Lower lobe of right lung (tissue), 2 donors: ENCODE data around the gene MEF2B. TPM values are rescaled to one million over a fixed set of nuclear protein-coding genes. Genes with fewer than 3 reads are reported as not detected.
A peak's percentile ranks its signal among the peaks of the same experiment; 100 is the strongest.
"Not testable (repeated sequence)": the region's sequence is repeated elsewhere in the genome, so short reads cannot be mapped to it uniquely, and the experiment has no call there.

Source experiments
- ATAC-seq, 2 donors: fragments of 200-7000 bp; cut with Tn5 transposase; one replicate each; pipeline ENCODE4 v1.9.1; 2020 to 2022; ENCODE audit warnings: mild to moderate bottlenecking in 2 of 2, moderate library complexity in 2 of 2
- DNase-seq: peaks from one replicate; pipeline ENCODE4 v3.0.0-alpha.2; 2020
- H3K27ac ChIP-seq: fragments of 200-600 bp; one replicate; pipeline ENCODE4 v1.8.0; 2022
- H3K27me3 ChIP-seq: fragments of 200-600 bp; one replicate; pipeline ENCODE4 v1.8.0; 2022; ENCODE audit warnings: low read depth
- H3K36me3 ChIP-seq: fragments of 200-600 bp; one replicate; pipeline ENCODE4 v1.8.0; 2022; ENCODE audit warnings: mild to moderate bottlenecking
- H3K4me1 ChIP-seq: fragments of 200-600 bp; one replicate; pipeline ENCODE4 v1.8.0; 2022
- H3K4me3 ChIP-seq: fragments of 200-600 bp; one replicate; pipeline ENCODE4 v1.8.0; 2022; ENCODE audit warnings: mild to moderate bottlenecking
- H3K9me3 ChIP-seq: fragments of 200-600 bp; one replicate; pipeline ENCODE4 v1.8.0; 2022
- intact Hi-C: fragments of 100-400 bp; cut with DNase I; formaldehyde crosslinking; loops from one replicate; pipeline ENCODE4 v1.11.0; 2022
- total RNA-seq: library from RNA; stranded (reverse); fragmentation: NEBNext Ultra II Directional; extraction: Animal tissue kit (Norgen Biotek cat#: 25700); gene quantifications from one replicate; pipeline ENCODE4 v1.2.1, GENCODE V29; 2021
- TF ChIP-seq, protein P1 (sequence below): fragments of 200-600 bp; IDR thresholded peaks from one replicate; pipeline ENCODE4 v1.8.0; 2022; ENCODE audit warnings: antibody characterized with exemption, mild to moderate bottlenecking
- donor health status: DM: no; HTN: yes; CAD: no; lungs with severe emphysema.

The MEF2B gene
- total RNA-seq, 1 donor from 2014 or later, result 2.7 TPM

DNA sequence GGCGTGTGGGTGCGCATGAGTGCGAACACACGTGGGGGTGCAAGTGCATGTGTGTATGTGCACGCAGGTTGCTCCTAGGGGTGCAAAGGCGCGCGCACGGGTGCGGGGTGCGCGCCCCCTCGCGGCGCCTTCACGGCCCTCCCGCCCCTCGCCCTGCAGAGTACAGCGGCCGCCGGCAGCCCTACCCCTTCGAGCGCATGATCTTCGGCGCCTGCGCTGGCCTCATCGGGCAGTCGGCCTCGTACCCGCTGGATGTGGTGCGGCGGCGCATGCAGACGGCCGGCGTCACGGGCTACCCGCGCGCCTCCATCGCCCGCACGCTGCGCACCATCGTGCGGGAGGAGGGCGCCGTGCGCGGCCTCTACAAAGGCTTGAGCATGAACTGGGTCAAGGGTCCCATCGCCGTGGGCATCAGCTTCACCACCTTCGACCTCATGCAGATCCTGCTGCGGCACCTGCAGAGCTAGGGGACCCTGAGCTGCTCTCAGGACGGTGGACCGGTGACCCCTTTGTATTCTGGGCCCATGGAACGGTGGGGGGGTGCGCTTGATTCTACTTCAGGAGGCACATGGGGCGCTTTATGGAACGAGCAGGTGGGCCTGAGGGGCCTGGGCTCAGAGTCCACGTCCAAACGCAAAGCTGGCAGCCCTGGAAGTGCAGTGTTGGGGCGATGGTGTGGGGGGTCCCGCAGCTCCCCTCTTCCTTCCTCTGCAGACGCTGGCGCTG is 59.5 kb downstream of the MEF2B start:
- peak; percentile 28 to 52 for ATAC-seq
- intact Hi-C loops, result no loop called here
- Histone ChIP-seq H3K27ac (no peak overlapping the region), H3K27me3 (no peaks in the 10 kb centered on the region), H3K4me1 (peaks cover 6% of the 10 kb centered on the region), H3K36me3 (no peaks in the 10 kb centered on the region), H3K4me3 (no peak overlapping the region), H3K9me3 (no peaks in the 10 kb centered on the region)
- TF ChIP-seq, protein P1, sequence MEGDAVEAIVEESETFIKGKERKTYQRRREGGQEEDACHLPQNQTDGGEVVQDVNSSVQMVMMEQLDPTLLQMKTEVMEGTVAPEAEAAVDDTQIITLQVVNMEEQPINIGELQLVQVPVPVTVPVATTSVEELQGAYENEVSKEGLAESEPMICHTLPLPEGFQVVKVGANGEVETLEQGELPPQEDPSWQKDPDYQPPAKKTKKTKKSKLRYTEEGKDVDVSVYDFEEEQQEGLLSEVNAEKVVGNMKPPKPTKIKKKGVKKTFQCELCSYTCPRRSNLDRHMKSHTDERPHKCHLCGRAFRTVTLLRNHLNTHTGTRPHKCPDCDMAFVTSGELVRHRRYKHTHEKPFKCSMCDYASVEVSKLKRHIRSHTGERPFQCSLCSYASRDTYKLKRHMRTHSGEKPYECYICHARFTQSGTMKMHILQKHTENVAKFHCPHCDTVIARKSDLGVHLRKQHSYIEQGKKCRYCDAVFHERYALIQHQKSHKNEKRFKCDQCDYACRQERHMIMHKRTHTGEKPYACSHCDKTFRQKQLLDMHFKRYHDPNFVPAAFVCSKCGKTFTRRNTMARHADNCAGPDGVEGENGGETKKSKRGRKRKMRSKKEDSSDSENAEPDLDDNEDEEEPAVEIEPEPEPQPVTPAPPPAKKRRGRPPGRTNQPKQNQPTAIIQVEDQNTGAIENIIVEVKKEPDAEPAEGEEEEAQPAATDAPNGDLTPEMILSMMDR, result peak; percentile 22
- no peak for DNase-seq

DNA sequence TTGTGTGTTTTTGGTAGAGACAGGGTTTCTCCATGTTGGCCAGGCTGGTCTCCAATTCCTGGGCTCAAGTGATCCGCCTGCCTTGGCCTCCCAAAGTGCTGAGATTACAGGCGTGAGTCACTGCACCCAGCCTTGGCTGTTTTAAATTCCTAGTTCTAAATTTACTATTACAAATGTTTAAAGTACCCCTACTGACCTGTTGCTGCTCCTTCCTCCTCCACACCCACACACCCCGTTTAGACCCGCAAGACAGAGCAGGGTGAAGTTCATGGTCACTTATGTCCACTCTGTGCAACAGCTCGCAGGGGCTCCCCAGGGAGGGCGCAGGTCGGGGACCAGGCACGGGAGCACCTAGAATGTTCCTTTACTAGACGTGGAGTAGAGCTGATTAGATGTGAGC is 60.5 kb downstream of the MEF2B start:
- H3K4me1 ChIP-seq, result peaks cover 6% of the 10 kb centered on the region
- no peak for DNase-seq
- no peaks in the 10 kb centered on the region for H3K9me3 ChIP-seq
- no peaks in the 10 kb centered on the region for H3K36me3 ChIP-seq
- no peak overlapping the region for H3K4me3 ChIP-seq
- intact Hi-C loops, result no loop called here
- TF ChIP-seq, protein P1, result no peak
- ATAC-seq, result no peak
- H3K27me3 ChIP-seq, result no peaks in the 10 kb centered on the region
- no peak overlapping the region for H3K27ac ChIP-seq

DNA sequence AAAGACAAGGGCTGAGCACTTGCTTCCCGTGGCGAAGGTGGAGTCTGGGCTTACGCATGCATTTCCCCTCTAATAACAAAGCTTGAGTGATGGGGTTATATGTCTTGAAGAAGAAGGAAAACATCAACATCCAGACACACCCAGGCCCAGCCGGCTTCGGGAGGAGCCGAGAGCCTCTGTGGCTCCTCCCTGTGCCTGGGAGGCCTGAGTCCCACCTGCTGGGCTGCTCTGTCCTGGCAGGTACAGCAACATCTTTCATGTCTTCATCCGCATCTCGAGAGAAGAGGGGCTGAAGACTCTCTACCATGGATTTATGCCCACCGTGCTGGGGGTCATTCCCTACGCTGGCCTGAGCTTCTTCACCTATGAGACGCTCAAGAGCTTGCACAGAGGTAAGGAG is 62.4 kb downstream of the MEF2B start:
- Histone ChIP-seq H3K4me3 (no peak overlapping the region), H3K9me3 (no peaks in the 10 kb centered on the region), H3K4me1 (peaks cover 6% of the 10 kb centered on the region), H3K36me3 (no peaks in the 10 kb centered on the region), H3K27ac (no peak overlapping the region), H3K27me3 (no peaks in the 10 kb centered on the region)
- no peak for DNase-seq
- ATAC-seq, result no peak
- TF ChIP-seq, protein P1, result no peak
- intact Hi-C loops, result no loop called here

DNA sequence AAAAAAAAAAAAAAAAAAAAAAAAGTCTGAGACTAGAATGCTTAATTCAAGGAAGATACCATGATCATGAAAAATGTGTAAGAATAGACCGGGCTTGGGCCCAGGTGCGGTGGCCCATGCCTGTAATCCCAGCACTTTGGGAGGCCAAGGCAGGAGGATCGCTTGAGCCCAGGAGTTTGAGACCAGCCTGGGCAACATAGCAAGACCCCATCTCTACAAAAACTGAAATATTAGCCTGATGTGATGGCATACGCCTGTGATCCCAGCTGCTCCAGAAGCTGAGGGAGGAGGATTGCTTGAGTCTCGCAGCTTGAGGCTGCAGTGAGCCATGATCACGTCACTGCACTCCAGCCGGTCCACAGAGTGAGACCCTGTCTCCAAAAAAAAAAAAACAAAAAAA is 63.1 kb downstream of the MEF2B start:
- H3K27ac ChIP-seq, H3K4me1 ChIP-seq, DNase-seq, H3K27me3 ChIP-seq, intact Hi-C loops, H3K4me3 ChIP-seq, H3K9me3 ChIP-seq, H3K36me3 ChIP-seq, ATAC-seq: not testable (repeated sequence)

DNA sequence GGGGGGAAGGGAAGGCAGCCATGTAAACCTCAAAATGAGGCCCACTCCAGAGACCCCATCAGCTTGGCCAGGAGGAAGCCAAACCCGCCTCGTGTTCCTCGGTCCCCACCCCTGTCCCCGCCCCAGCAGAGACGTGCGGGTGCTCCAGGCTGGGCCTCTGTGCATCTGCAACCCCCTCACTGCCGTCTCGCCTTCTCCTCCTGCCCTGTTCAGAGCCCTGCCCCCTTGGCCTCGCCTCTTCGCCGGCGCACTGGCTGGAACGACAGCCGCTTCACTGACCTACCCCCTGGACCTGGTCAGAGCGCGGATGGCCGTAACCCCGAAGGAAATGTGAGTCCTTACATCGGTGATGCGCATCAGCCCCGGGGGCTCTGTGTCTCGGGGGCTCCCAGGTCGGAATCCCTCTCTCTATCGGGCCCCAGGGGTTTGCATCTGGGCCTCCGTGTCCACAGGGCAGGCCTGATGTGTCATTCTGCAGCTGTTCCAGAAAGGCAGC is 64.0 kb downstream of the MEF2B start:
- no peaks in the 10 kb centered on the region for H3K27me3 ChIP-seq
- peaks cover 6% of the 10 kb centered on the region for H3K4me1 ChIP-seq
- TF ChIP-seq, protein P1, result no peak
- DNase-seq (no peak), ATAC-seq (peak in 1 of 2 donors; percentile 5)
- peaks cover 1% of the 10 kb centered on the region for H3K36me3 ChIP-seq
- no peak overlapping the region for H3K27ac ChIP-seq
- intact Hi-C loops, result no loop called here
- no peaks in the 10 kb centered on the region for H3K9me3 ChIP-seq
- peak overlapping the region; percentile 40 for H3K4me3 ChIP-seq

DNA sequence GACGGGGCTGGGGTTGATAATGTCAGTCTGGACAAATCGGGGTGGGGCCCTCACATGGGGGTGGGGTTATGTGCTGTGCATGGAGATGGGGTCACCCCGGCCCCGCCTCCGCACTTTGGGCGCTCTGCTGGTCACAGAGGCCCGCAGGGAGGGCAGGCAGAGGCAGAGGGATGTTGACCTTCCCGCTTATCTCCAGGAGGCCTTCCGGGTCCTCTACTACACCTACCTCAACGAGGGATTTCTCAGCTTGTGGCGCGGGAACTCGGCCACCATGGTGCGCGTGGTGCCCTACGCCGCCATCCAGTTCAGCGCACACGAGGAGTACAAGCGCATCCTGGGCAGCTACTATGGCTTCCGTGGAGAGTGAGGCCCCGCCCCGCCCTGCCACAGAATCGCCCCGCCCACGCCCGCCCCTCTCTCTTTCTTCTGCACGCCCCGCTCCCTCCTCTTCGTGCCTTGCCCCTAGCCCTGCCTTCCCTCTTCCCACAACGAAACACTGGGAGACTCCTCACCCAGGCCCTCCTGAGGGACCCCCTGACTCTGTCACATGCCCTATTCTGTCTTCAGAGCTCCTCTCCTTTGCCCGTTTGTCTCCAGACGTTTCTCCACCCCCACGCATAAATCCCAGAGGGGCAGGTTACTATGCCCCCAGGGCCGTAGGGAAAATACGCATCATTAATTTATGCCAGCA is 64.6 kb downstream of the MEF2B start:
- TF ChIP-seq, protein P1, result no peak
- H3K27ac ChIP-seq, result no peak overlapping the region
- ATAC-seq (peak; percentile 46 to 51), DNase-seq (no peak)
- peaks cover 4% of the 10 kb centered on the region for H3K4me1 ChIP-seq
- peak overlapping the region; percentile 40 for H3K4me3 ChIP-seq
- H3K36me3 ChIP-seq, result peaks cover 7% of the 10 kb centered on the region
- intact Hi-C loops, result no loop called here
- no peaks in the 10 kb centered on the region for H3K27me3 ChIP-seq
- no peaks in the 10 kb centered on the region for H3K9me3 ChIP-seq
